Measurements from ENCODE around the gene THRA. TPM values are rescaled to one million over a fixed set of nuclear protein-coding genes. Genes with fewer than 3 reads are reported as not detected.
A peak's percentile ranks its signal among the peaks of the same experiment; 100 is the strongest.

The THRA gene
- total and polyA plus RNA-seq, 8 donors = 37.9 to 80.7 (median 72.3) TPM

- Histone ChIP-seq H3K27ac (peak overlapping the region; percentile 31 to 94), H3K27me3 (no peaks in the 10 kb centered on the region), H3K9me3 (no peaks in the 10 kb centered on the region), H3K4me3 (peak overlapping the region; percentile 91 to 98), H3K36me3 (no peaks in the 10 kb centered on the region), H3K4me1 (peaks cover 24 to 57% of the 10 kb centered on the region in 2 donors)
- intact Hi-C loops (cut with DNase I) = no loop called here
- DNase-seq (peak in 1 of 4 donors; percentile 60), ATAC-seq (peak; percentile 6)
- TF ChIP-seq, protein P1, sequence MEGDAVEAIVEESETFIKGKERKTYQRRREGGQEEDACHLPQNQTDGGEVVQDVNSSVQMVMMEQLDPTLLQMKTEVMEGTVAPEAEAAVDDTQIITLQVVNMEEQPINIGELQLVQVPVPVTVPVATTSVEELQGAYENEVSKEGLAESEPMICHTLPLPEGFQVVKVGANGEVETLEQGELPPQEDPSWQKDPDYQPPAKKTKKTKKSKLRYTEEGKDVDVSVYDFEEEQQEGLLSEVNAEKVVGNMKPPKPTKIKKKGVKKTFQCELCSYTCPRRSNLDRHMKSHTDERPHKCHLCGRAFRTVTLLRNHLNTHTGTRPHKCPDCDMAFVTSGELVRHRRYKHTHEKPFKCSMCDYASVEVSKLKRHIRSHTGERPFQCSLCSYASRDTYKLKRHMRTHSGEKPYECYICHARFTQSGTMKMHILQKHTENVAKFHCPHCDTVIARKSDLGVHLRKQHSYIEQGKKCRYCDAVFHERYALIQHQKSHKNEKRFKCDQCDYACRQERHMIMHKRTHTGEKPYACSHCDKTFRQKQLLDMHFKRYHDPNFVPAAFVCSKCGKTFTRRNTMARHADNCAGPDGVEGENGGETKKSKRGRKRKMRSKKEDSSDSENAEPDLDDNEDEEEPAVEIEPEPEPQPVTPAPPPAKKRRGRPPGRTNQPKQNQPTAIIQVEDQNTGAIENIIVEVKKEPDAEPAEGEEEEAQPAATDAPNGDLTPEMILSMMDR (IDR thresholded peaks at IDR 0.05) = no peak
Measured at GRCh38 chr17:40063901-40064531, 1.3 kb downstream of the THRA start.

GRCh38 chr17:40064971-40065768, 2.4 kb downstream of the THRA start:
- intact Hi-C loops (cut with DNase I) = no loop called here
- Histone ChIP-seq H3K4me3 (peak overlapping the region in 1 of 2 donors; percentile 91), H3K27ac (peak overlapping the region; percentile 72 to 94), H3K27me3 (no peaks in the 10 kb centered on the region), H3K36me3 (no peaks in the 10 kb centered on the region), H3K4me1 (peaks cover 34 to 68% of the 10 kb centered on the region in 2 donors), H3K9me3 (no peaks in the 10 kb centered on the region)
- TF ChIP-seq, protein P1 (IDR thresholded peaks at IDR 0.05) = no peak
- ATAC-seq = no peak
- peak in 2 of 4 donors; percentile 50 to 75 for DNase-seq

- H3K36me3 ChIP-seq = no peaks in the 10 kb centered on the region
- no peaks in the 10 kb centered on the region for H3K27me3 ChIP-seq
- H3K4me1 ChIP-seq = peaks cover 42 to 76% of the 10 kb centered on the region in 2 donors
- no peaks in the 10 kb centered on the region for H3K9me3 ChIP-seq
- intact Hi-C loops (cut with DNase I) = no loop called here
- ATAC-seq (no peak), DNase-seq (no peak)
- no peak overlapping the region for H3K4me3 ChIP-seq
- peak overlapping the region; percentile 72 to 94 for H3K27ac ChIP-seq
- TF ChIP-seq, protein P1 (IDR thresholded peaks at IDR 0.05) = no peak
Measured at GRCh38 chr17:40065769-40066510, 3.2 kb downstream of the THRA start.

DNA sequence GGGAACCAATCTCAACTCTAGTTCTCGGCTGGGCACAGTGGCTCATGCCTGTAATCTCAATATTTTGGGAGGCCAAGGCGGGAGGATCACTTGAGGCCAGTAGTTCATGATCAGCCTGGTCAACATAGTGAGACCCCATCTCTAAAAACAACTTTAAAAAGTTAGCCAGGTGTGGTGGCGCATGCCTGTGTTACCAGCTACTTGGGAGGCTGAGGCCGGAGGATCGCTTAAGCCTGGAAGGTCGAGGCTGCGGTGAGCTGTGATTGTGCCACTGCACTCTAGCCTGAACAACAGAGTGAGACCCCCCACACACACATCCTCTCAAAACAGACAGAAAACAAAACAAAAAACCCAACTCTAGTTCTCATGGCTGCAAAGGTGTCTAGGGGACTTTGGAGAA, 4.9 kb downstream of the THRA start:
- H3K4me3 ChIP-seq = no peak overlapping the region
- no peaks in the 10 kb centered on the region for H3K36me3 ChIP-seq
- peaks cover 60 to 87% of the 10 kb centered on the region in 2 donors for H3K4me1 ChIP-seq
- H3K27ac ChIP-seq = peak overlapping the region; percentile 79 to 83
- TF ChIP-seq, protein P1 (IDR thresholded peaks at IDR 0.05) = no peak
- H3K27me3 ChIP-seq = no peaks in the 10 kb centered on the region
- no peaks in the 10 kb centered on the region for H3K9me3 ChIP-seq
- ATAC-seq (no peak), DNase-seq (no peak)
- intact Hi-C loops (cut with DNase I) = no loop called here

All from left lung (tissue), 10 donors.